ENCODE data around the gene KCNQ1OT1. TPM values are rescaled to one million over a fixed set of nuclear protein-coding genes. Genes with fewer than 3 reads are reported as not detected.
A peak's percentile ranks its signal among the peaks of the same experiment; 100 is the strongest.

The KCNQ1OT1 gene
- polyA plus RNA-seq, 1 donor, result 2.8 TPM

GRCh38 chr11:2738551-2739431 lies 39.0 kb upstream of the KCNQ1OT1 start:
- no peak for DNase-seq

GRCh38 chr11:2737866-2738265 lies 38.1 kb upstream of the KCNQ1OT1 start:
- no peak for DNase-seq

GRCh38 chr11:2737226-2737590 lies 37.4 kb upstream of the KCNQ1OT1 start:
- no peak for DNase-seq

- DNase-seq, result no peak
Measured at GRCh38 chr11:2736577-2737225, 36.9 kb upstream of the KCNQ1OT1 start.

- DNase-seq, result no peak
Measured at GRCh38 chr11:2735053-2735589, 35.3 kb upstream of the KCNQ1OT1 start.

- DNase-seq, result no peak
Measured at GRCh38 chr11:2734181-2735052, 34.6 kb upstream of the KCNQ1OT1 start.

- DNase-seq, result no peak
Measured at GRCh38 chr11:2732940-2733628, 33.3 kb upstream of the KCNQ1OT1 start.

GRCh38 chr11:2732261-2732939 lies 32.6 kb upstream of the KCNQ1OT1 start:
- DNase-seq, result no peak

GRCh38 chr11:2731130-2732125 lies 31.6 kb upstream of the KCNQ1OT1 start:
- no peak for DNase-seq

- DNase-seq, result peak; percentile 74
Measured at GRCh38 chr11:2730272-2731129, 30.7 kb upstream of the KCNQ1OT1 start.

GRCh38 chr11:2729841-2730240 lies 30.0 kb upstream of the KCNQ1OT1 start:
- no peak for DNase-seq

GRCh38 chr11:2728663-2729332 lies 29.0 kb upstream of the KCNQ1OT1 start:
- DNase-seq, result no peak

- DNase-seq, result no peak
Measured at GRCh38 chr11:2728128-2728662, 28.4 kb upstream of the KCNQ1OT1 start.

GRCh38 chr11:2726964-2727363 lies 27.2 kb upstream of the KCNQ1OT1 start:
- DNase-seq, result no peak

- DNase-seq, result peak; percentile 70
Measured at GRCh38 chr11:2725368-2726300, 25.8 kb upstream of the KCNQ1OT1 start.

GRCh38 chr11:2724653-2725367 lies 25.0 kb upstream of the KCNQ1OT1 start:
- DNase-seq, result no peak
